Breast epithelium (tissue), 4 donors: ENCODE data around the gene KLHL24. TPM values are rescaled to one million over a fixed set of nuclear protein-coding genes. Genes with fewer than 3 reads are reported as not detected.

Experiments
- DNase-seq, 2 donors: peaks; one replicate each; pipeline ENCODE4 v3.0.0-alpha.2; 2019; ENCODE audit warnings: low spot score in 2 of 2
- H3K27ac ChIP-seq, 2 donors: fragments of 200-600 bp; sonication (generic) in 1 of 2; one replicate each; pipeline ENCODE4 v1.5.1; 2016 to 2019; ENCODE audit warnings: mild to moderate bottlenecking in 1 of 2
- H3K27me3 ChIP-seq, 2 donors: fragments of 200-600 bp; sonication (generic) in 1 of 2; one replicate each; pipeline versions ENCODE4 v1.5.1 to v1.6.0; 2017 to 2019; ENCODE audit warnings: control low read depth in 1 of 2, mild to moderate bottlenecking in 1 of 2
- H3K36me3 ChIP-seq: fragments of 200-600 bp; one replicate; pipeline ENCODE4 v1.5.1; 2019
- H3K4me1 ChIP-seq, 2 donors: fragments of 200-600 bp; sonication (generic); one replicate each; pipeline ENCODE4 v1.5.1; 2016 to 2019; ENCODE audit warnings: control low read depth in 1 of 2
- H3K4me3 ChIP-seq, 3 donors: fragments of 200-600 bp; sonication (generic); 1 replicate in 2 of 3; 2 replicates in 1 of 3; pipeline ENCODE4 v1.5.1; 2016 to 2019; ENCODE audit warnings: mild to moderate bottlenecking in 3 of 3, moderate library complexity in 2 of 3
- H3K9me3 ChIP-seq, 2 donors: fragments of 200-600 bp; sonication (generic) in 1 of 2; one replicate each; pipeline ENCODE4 v1.5.1; 2016 to 2019; ENCODE audit warnings: control low read depth in 1 of 2
- POLR2A ChIP-seq: fragments of 450-650 bp; IDR thresholded peaks from one replicate; pipeline ENCODE4 v1.6.1; 2016; ENCODE audit warnings: antibody characterized with exemption, mild to moderate bottlenecking, moderate library complexity
- POLR2AphosphoS5 ChIP-seq, 3 donors: sonication (generic); formaldehyde crosslinking; IDR thresholded peaks; one replicate each; pipeline ENCODE4 v1.6.1; 2017; ENCODE audit warnings: antibody characterized with exemption in 3 of 3
- intact Hi-C: fragments of 100-400 bp; cut with DNase I; formaldehyde crosslinking; loops from one replicate; pipeline ENCODE4 v1.15.1; 2023; ENCODE audit warnings: low total_unique reads
- total RNA-seq, 3 donors: library from RNA; depleted of rRNA; stranded (reverse); fragments of >200 nt; gene quantifications; one replicate each; pipeline ENCODE4 v1.1.0, GENCODE V29; 2016
- TF ChIP-seq, protein P1 (sequence below), 3 donors: fragments of 450-650 bp; IDR thresholded peaks; one replicate each; pipeline ENCODE4 v1.5.1; 2016 to 2017; ENCODE audit warnings: antibody characterized with exemption in 3 of 3, mild to moderate bottlenecking in 3 of 3, moderate library complexity in 3 of 3

The KLHL24 gene
- total RNA-seq, 3 donors from 2014 or later, result 108 to 184 (median 129) TPM

GRCh38 chr3:183690402-183690995 lies 55.1 kb downstream of the KLHL24 start:
- DNase-seq, result no peak
- intact Hi-C loops, result no loop called here
- no peaks in the 10 kb centered on the region for H3K4me1 ChIP-seq
- H3K36me3 ChIP-seq, result no peaks in the 10 kb centered on the region
- H3K9me3 ChIP-seq, result no peaks in the 10 kb centered on the region
- H3K27ac ChIP-seq, result no peak overlapping the region
- TF ChIP-seq POLR2A (no peak), POLR2AphosphoS5 (IDR thresholded peaks at IDR 0.05) (no peak)
- TF ChIP-seq, protein P1, sequence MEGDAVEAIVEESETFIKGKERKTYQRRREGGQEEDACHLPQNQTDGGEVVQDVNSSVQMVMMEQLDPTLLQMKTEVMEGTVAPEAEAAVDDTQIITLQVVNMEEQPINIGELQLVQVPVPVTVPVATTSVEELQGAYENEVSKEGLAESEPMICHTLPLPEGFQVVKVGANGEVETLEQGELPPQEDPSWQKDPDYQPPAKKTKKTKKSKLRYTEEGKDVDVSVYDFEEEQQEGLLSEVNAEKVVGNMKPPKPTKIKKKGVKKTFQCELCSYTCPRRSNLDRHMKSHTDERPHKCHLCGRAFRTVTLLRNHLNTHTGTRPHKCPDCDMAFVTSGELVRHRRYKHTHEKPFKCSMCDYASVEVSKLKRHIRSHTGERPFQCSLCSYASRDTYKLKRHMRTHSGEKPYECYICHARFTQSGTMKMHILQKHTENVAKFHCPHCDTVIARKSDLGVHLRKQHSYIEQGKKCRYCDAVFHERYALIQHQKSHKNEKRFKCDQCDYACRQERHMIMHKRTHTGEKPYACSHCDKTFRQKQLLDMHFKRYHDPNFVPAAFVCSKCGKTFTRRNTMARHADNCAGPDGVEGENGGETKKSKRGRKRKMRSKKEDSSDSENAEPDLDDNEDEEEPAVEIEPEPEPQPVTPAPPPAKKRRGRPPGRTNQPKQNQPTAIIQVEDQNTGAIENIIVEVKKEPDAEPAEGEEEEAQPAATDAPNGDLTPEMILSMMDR (IDR thresholded peaks at IDR 0.05), result no peak
- H3K27me3 ChIP-seq, result no peaks in the 10 kb centered on the region
- H3K4me3 ChIP-seq, result no peak overlapping the region

- Histone ChIP-seq H3K9me3 (no peaks in the 10 kb centered on the region), H3K4me1 (no peaks in the 10 kb centered on the region)
- intact Hi-C loops, result no loop called here
Measured at GRCh38 chr3:183692436-183692835, 57.0 kb downstream of the KLHL24 start.

GRCh38 chr3:183695569-183696364 lies 60.3 kb downstream of the KLHL24 start:
- Histone ChIP-seq H3K36me3 (no peaks in the 10 kb centered on the region), H3K27me3 (no peaks in the 10 kb centered on the region), H3K4me3 (no peak overlapping the region), H3K9me3 (no peaks in the 10 kb centered on the region), H3K4me1 (no peaks in the 10 kb centered on the region), H3K27ac (no peak overlapping the region)
- no peak for TF ChIP-seq POLR2A
- TF ChIP-seq POLR2AphosphoS5 (IDR thresholded peaks at IDR 0.05), result no peak
- TF ChIP-seq, protein P1 (IDR thresholded peaks at IDR 0.05), result no peak
- DNase-seq, result no peak
- intact Hi-C loops, result no loop called here

More at GRCh38 chr3:183692436-183692835, 57.0 kb downstream of the KLHL24 start:
- Histone ChIP-seq H3K27me3 (no peaks in the 10 kb centered on the region), H3K36me3 (no peaks in the 10 kb centered on the region), H3K4me3 (no peak overlapping the region), H3K27ac (no peak overlapping the region)
- TF ChIP-seq POLR2AphosphoS5 (IDR thresholded peaks at IDR 0.05) (no peak), POLR2A (no peak)
- no peak for DNase-seq

DNA sequence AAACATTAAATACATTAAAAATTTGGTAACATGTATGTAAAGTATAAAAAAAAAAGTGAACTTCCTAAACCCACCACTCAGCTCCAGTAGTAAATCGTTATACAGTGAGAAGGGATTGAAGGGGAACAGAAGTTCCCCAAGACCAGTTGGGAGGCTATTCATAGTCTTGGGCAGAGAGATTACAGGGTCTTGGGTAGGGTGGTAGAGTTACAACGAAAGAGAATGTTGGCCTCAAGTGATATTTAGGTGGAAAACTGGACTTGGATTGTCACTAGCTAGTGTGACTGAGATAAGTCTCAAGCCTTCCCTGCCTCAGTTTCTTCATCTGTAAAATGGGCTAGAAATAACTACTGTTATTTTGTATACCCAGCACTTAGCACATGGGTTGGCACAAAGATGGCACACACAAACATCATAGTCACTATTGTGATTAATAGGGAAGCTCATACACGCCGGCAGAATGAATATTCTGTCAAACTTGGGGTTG lies 61.7 kb downstream of the KLHL24 start:
- no peak for DNase-seq
- no peaks in the 10 kb centered on the region for H3K9me3 ChIP-seq
- H3K4me3 ChIP-seq, result peak overlapping the region; percentile 92 to 97 (median 96)
- no peaks in the 10 kb centered on the region for H3K27me3 ChIP-seq
- TF ChIP-seq POLR2A, result no peak
- TF ChIP-seq, protein P1 (IDR thresholded peaks at IDR 0.05), result no peak
- TF ChIP-seq POLR2AphosphoS5 (IDR thresholded peaks at IDR 0.05), result no peak
- peak overlapping the region; percentile 90 to 91 for H3K27ac ChIP-seq
- H3K36me3 ChIP-seq, result no peaks in the 10 kb centered on the region
- H3K4me1 ChIP-seq, result no peaks in the 10 kb centered on the region
- intact Hi-C loops, result no loop called here

- intact Hi-C loops, result no loop called here
- DNase-seq, result no peak
Measured at GRCh38 chr3:183697610-183698317, 62.3 kb downstream of the KLHL24 start, which contains the start of gene YEATS2. TSS of gene YEATS2 (plus strand) at chr3:183697797. CDS start at chr3:183715163, 17,366 bp downstream.

More at GRCh38 chr3:183697610-183698317, 62.3 kb downstream of the KLHL24 start, which contains the start of gene YEATS2:
- Histone ChIP-seq H3K36me3 (no peaks in the 10 kb centered on the region), H3K4me3 (peak within 1 kb of the TSS; percentile 92 to 97 (median 96)), H3K27ac (peak within 1 kb of the TSS; percentile 90 to 91), H3K27me3 (no peaks in the 10 kb centered on the region), H3K9me3 (no peaks in the 10 kb centered on the region), H3K4me1 (no peaks in the 10 kb centered on the region)
- TF ChIP-seq POLR2A (no peak), POLR2AphosphoS5 (IDR thresholded peaks at IDR 0.05) (no peak)
- TF ChIP-seq, protein P1 (IDR thresholded peaks at IDR 0.05), result no peak
